NCI-H2196 (cell line): ENCODE results near the gene MAN1C1.
"Not testable (repeated sequence)": the region's sequence is repeated elsewhere in the genome, so short reads cannot be mapped to it uniquely, and the experiment has no call there.

Experiments
- DNase-seq: peaks from one replicate; lab custom pipeline; 2025; ENCODE audit not compliant: unreplicated experiment; lab: John Stamatoyannopoulos, UW

Gene MAN1C1

GRCh38 chr1:25696643-25697042 is 80.1 kb downstream of the MAN1C1 start:
- DNase-seq, result not testable (repeated sequence)

- DNase-seq, result no peak
Measured at GRCh38 chr1:25697435-25698217, 81.0 kb downstream of the MAN1C1 start.

DNA sequence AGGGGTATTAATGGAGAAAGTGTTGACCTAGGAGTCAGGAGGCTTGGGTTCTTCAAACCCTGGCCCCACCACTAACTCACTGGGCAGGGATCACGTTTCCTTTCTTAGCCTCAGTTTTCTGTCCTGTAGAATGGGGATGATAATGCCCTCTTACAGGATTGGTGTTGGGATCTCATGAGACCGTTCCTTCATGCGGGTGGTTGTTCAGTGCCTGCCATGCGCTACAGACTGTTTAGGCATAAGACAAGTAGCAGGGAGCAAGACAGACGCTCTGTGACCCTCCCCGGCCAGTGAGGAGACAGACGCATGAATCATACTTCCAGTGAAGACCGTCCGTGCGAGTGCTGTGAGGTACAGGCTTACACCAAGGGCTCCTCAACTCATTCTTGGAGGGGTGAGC is 81.7 kb downstream of the MAN1C1 start:
- DNase-seq, result no peak

GRCh38 chr1:25699059-25699458 is 82.5 kb downstream of the MAN1C1 start:
- not testable (repeated sequence) for DNase-seq

DNA sequence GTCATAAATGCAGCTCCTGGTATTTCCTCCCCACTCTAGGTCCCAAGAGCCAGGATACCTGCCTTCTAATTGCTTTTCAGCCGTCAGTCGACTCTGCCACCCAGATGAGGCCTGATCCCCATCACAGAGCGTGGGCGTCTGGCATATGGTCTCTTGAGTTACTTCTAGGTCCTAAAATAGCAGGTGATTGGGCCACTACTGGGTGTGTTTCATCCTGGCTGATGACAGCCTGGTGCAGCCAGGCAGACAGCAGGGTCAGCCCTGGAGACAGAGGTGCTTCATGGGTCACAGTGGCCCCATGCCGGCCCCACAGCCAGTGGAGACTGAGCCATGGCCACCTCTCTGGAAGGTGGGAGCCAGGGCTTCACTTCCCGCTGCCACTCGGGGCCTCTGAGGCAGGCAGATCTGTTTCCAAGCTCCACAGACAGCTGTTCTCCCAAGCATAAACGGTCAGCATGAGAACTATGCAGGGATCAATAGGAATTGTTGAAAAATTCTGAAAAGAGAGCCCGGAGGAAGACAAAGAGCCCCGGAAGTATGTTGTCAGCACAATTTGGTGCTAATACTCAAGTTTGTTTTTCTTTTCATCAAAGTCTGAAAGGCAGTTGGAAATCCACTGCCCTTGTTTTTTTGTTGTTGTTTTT is 83.0 kb downstream of the MAN1C1 start:
- DNase-seq, result no peak

DNA sequence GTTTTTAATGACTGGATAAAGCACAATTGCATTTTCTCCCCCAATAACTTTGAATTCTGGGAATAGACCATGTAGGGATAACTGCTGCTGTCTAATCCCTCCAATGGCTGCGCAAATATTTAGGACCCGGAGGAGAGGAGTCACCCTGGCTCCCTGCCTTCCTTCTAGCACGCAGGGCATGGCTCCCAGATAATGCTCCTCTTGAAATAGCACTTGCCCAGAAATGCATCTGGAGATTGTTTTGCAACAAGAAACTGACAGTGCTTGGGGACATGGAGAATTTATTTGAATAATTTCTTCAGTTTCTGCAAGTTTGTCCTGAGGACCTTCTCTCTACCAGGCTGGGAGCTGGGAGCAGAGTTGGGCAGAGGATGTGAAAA is 83.5 kb downstream of the MAN1C1 start:
- no peak for DNase-seq

- no peak for DNase-seq
Measured at GRCh38 chr1:25700626-25701025, 84.0 kb downstream of the MAN1C1 start.

DNA sequence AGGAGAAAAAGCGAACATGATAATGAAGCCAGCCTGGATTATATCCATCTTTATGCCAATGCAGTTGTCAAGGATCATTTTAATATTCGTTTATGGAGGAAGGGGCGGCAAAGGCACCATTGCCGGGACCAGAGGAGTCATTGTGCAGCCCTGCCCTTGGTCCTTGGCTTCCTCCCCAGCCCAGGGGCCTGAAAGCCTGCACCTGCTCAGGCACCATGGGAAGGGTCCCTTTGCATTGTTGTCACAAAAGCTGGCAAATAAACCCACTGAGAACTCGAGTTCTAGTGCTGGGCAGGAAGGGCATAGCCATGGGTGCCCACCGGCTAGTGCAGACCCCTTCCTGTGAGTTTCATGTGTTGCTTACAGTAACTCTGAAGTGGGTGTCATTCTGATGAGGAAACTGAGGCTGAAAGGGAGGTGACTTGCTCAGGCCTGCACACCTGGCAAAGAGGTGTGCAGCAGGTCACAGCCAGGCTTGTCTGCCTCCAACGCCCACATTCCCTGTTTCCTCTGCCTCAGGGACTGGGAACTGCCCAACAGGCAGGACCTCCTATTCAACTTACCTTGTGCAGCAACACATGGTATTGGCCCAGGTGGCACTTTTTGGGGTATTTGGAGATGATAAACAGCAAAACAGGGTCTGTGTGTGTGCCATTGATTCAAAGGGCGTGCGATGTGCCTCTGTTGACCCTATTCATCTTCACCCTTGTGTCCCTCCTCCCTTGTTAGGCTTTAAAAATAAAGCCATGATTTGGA is 84.6 kb downstream of the MAN1C1 start:
- DNase-seq, result no peak

DNA sequence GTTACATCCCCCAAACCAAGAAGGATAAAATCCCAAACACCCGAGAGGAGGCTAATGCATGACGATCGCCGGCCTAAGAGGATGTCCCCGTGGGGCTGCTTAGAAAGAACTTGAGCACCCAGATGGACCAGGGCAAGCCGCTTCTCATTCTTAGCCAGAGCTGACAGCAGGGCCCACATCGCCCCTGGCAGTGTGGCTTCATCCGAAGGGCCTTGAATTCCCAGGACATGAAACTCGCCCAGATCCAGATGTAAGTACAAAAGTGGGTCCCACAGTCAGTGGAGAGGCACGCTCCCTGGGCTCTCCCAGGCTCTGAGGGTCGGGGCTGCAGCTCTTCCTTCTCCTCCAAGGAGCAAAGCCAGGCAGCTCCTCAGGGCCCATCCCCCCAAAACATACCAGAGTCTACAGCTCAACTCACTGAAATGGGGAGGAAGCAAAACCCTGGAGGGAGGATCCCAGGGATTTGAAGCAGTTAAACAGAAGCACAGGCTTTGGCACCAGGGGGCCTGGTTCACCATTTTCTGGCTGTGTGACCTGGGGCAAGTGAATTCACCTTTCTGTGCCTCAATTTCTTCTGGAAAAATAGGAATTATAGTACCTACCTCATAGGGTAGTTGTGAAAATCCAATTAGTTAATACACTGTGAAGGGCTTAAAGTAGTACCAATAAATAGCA is 85.6 kb downstream of the MAN1C1 start:
- no peak for DNase-seq

GRCh38 chr1:25703041-25703440 is 86.5 kb downstream of the MAN1C1 start:
- DNase-seq, result no peak

- no peak for DNase-seq
Measured at GRCh38 chr1:25703671-25704266, 87.2 kb downstream of the MAN1C1 start.

DNA sequence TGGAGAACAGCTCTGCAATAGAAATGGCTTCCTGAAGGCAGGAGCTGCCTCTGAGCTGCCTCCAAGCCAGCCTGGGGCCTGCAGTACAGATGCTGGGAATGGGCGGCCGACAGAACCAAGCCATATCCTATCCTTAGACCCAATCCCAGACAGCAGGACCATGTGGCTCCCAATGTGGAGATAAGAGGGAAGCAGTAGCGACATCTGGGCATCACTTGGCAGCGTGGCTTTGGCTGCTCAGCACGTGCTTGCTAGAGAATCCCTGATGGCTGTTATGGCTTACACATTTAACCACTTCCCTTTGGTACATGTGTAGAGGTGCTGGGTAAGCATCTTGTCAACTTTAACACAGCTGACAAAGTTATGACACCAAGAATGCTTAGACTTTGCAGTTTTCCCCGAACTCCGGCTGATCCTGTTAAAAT is 87.7 kb downstream of the MAN1C1 start:
- no peak for DNase-seq

- no peak for DNase-seq
Measured at GRCh38 chr1:25705699-25706098, 89.1 kb downstream of the MAN1C1 start.

DNA sequence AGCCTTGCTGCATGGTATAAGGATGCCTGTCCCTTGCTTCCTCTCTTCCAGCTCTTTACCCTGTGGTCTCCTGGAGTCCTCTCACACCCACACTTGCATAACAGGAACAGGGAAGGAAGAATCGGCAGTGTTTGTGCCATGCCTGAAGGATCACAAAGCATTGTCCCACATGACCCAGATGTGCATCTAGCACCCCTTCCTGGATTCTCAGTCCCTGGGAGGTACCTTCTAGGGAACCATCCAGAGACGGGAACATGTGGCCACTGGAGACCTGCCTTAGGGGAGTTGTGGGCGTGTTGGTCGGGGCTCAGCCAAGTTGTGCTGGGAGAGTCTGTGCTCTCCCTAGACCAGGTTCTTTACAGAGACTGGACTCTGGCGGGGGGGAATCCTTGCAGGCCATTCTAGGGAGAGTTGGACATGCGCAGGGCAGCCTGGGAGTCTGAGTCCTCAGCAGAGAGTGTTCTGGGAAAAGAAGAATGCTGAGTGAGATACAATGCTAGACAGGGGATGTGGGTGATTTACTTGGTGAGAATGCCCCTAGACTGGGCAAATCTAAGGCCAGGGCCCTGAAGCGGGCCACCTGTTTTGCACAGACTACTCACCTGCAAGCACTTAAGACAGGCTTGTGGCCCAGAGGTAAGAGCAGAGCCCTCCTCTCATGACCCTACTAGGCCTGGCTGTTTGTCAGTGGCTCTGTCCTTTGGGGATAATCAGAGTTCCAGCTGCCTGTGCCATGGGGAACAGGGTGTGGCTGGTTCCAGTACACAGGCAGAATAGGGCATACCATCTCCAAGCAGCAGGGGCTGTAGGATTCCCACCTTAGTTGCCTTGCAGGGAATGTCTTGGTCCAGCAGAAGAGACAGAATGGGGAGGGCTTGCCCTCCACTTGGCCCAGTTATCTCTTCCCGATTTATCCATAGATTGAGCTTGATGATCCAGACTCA is 89.8 kb downstream of the MAN1C1 start:
- no peak for DNase-seq

DNA sequence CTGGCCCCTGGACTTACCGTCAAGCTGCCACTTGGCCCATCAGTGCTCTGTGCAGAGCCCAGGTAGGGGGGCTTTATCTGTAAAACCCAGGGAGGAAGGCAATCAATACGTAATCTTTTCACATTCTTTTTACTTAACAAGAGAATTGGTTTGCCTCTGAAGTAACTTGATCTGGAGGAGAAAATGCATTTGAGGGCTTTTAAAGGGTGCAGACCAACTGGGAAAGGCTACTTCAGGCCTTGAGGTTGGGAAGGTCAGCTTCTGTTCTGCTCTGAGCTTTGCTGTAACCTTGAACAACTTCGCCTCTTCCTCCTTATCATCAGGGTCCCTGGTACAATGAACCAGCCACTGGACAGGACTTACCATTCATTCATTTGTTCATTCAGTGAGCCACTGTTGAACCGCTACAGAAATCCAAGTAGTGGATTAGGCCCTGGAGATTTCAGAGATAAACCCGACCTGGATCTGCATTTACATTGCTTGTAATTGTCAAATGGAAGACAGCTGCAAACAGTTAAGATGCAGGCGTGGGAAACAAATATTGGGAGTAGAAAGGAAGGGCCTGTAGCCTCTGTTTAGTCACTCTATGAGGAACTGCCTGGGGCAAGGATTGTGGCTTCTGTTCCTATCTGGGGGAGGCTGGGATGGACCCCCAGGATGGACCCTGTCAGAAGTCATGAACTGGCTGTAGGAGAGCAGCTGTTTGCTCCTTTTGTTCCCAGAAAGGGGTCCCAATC is 90.9 kb downstream of the MAN1C1 start:
- DNase-seq, result no peak

DNA sequence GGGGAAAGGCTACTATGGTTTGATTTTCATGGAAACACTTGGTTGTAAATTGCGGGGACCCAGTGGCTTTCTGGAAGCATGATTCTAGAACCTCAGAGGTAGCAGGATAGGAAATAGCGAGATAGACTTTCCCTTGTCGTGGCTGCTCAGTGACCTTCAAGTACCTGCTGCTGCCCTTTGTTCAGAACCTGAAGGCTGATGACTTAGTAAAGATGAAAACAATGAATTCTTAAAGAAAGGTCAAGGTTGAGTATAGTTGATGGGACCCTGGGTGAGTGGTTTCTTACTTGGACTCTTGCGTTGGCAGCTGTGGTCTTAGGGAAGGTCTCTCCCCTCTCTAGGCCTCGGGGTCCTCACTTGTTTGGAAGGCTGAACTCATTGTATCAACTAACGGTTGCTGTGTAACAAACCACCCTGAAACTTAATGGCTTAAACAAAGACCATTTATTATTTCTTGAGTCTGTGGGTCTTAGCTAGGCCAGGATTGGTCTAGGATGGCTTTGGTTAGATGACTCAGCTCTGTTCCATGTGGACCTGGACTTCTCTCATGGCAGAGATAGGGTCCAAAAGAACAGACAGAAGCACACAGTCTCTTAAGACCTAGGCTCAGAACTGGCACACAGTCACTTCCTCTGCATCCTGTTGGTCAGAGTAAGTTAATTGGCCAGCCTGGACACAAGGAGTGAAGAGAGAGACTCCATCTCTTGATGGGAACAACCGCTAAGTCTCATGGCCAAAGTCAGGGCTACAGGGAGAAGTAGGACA is 94.2 kb downstream of the MAN1C1 start:
- DNase-seq, result no peak

GRCh38 chr1:25711555-25712298 is 95.1 kb downstream of the MAN1C1 start:
- no peak for DNase-seq
